Inflammatory macrophage (primary cell): Measurements from ENCODE around the gene ZCCHC2.

Source experiments
- DNase-seq, 2 donors: peaks; one replicate each; pipeline ENCODE4 v3.0.0-alpha.2; 2020 to 2022

Gene ZCCHC2

DNA sequence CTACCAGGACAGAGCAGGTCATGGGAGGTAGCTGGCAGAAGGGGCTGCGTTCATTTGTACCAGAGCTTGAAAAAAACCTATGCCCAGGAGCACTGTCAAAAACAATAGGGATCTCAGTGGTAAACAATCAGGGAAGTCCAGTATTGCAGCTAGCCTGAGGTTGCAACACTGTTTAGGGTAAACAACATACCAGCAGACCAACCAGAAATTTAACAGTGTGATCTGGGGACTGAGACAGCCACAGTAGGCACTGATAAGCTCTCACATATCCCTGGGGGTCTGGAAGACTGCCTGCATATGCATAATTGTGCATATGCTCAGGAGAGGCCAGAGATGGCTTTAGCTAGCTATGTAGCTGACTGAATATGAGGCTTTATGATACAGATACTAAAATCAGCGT lies 12.0 kb upstream of the ZCCHC2 start:
- peak; percentile 54 to 73 for DNase-seq

DNA sequence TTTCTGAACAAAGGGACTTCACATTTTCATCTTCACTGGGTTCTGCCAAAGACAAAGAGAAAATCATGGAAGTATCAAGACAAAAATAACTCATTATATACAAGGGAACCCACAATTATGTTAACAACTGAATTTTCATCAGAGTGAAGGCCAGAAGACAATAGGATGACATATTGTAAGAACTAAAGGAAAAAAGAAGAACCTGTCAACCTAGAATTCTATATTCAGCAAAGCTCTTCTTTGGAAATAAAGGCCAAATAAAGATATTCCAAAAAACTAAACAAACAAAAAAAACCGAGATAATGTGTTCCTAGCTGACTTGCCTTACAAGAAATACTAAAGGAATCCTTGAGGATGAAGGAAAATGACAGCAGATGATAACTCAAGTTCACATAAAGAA lies 10.3 kb upstream of the ZCCHC2 start:
- DNase-seq, result no peak

DNA sequence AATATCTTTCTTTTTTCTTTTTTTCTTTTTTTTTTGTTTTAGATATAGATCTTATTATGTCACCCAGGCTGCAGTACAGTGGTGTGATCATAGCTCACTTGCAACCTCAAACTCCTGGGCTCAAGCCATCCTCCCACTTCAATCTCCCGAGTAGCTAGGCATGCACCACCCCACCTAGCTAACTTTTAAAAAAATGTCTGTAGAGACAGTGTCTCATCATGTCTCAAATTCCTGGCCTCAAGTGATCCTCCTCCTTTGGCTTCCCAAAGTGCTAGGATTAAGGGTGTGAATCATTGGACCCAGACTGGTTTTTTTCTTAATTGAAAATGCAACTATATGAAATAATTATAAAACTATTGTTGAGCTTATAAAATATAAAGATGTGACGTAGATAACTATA lies 9.8 kb upstream of the ZCCHC2 start:
- DNase-seq, result no peak

DNA sequence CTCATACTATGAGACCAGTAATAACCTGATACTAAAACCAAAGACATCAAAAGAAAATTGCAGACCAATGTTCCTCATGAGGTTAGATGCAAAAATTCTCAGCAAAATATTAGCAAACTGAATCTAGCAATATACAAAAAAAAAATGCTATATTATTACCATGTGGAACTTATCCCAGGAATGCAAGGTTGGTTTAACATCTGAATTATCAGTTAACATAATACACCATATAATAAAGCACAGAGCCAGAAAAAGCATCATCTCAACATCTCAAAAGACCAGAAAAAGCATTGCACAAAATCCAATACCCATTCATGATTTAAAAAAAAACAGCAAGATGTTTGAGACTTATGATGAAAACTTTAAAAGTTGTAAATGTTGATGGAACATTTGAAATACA lies 8.3 kb upstream of the ZCCHC2 start:
- DNase-seq, result no peak

DNA sequence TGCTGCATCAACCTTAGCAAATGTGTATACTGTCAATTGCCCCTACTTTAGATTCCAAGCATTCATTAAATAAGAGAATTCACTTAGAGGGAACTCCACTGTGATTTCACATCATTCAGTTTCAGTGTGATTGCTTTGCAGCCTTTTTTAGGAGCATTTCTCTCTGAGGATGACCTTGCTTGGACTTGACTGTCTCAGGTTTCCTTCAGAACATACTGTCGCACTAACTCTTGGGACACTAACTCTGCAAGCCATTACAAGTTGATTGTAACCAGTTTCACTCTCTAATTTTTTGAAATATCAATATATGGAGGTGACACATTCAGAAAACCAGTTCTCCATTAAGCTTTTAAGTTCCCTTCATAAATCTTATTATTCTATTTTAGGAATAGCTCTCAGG lies 6.6 kb upstream of the ZCCHC2 start:
- no peak for DNase-seq

DNA sequence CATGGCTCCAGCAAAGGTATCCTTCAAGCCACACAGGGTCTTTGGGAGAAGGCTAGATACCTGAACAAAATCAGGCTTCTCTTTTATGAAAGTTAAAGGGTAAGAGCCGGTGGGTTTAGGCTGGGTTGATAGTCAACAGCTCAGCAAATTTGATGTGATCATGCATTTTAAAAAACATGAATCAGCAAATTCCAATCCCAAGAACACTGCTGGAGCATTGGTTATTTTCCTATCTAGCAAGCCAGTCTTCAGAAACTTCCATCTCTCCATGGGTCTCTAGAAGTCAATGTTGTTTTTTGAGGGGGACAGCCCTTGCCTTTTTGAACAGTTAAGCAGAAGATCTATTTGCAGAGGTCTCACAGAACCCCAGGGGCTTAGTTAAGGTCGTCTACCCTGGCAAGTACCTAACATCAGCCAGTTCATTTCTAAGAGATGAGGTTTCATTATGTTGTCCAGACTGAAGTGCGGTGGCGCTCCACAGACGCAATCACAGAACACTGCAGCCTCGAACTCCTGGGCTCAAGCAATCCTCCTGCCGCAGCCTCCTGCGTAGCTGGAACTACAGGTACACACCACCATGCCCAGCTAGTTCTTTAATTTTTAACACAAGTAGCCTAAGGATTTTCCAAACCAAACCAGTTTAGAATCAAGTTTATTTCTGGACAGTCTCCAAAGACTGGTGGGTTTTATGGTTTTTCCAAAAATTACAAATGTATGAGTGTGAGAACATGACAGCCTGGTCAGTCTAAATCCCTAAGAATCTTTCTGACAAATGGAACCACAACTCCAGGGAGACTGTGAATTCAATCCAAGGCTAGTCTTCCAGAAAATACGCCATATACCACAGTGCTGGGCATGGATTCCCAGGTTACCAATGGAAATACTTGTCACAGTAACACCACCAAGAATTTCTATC lies 4.1 kb upstream of the ZCCHC2 start:
- no peak for DNase-seq

DNA sequence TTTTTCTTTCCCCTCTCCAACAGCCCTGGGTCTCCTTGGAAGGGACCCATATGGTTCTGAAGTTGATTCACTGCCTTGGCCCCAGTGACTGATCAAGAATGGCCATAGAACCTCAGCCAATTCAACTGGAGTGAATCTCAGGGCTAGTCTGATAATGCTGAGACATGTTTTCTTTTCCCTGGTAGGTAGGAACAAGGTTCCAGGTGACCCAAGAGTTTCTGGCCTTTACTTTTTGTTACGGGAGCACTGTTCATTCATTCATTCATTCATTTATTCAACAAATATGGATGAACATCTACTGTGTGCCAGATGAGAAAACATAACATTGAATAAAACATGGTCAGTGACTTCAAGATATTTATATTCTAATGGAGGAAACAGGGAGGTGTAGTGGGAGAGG lies 3.1 kb upstream of the ZCCHC2 start:
- DNase-seq, result no peak

DNA sequence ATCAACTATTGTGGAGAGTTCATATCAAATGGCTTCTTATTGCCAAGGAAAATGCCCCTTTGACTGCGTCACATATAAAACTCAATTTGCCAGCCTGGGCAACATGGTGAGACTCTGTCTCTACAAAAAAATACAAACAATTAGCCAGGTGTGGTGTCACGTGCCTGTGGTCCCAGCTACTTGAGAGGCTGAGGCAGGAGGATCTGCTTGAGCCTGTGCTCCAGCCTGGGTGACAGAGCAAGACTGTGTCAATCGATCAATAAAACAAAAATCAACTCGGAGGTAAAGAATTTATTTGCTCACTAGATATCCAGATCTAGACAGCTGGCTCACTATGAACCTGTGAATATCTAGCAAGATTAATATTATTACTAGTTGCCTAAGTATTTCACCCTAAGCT lies 1.7 kb upstream of the ZCCHC2 start:
- DNase-seq, result no peak

DNA sequence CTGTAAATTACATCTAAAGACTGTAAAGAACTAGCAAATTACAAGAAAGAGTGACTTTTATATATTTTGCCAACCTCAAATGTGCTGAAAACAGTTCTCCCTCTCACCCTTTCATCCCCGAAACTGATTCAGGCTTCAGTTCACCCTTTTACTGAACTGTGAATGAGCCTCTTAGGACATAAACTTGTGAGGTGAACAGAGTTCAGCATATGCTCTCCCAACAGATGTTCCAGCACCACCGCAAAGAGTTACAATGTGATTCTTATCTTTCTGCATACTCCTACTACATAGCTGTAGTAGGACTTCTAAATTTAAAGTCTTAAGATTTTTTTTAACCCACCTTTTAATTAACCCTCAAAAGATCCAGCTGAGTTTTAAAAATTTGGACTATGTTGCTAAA lies 1.2 kb upstream of the ZCCHC2 start:
- DNase-seq, result no peak

DNA sequence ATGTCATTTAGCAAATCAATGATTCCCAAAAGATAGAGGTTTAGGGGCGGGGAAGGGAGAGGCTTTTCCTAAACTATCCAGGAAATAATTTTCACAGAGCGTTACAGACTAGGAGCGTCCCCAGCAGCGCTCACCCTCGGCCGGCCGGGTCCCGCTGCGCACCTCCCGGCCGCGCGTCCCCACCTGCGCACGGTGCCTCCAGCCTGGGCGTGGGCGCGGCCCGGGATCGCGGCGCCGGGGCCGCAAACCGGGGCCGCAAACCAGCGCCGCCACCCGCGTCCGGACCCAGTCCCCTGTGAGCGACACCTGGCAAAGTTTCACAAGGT lies 684 bp upstream of the ZCCHC2 start:
- no peak for DNase-seq

DNA sequence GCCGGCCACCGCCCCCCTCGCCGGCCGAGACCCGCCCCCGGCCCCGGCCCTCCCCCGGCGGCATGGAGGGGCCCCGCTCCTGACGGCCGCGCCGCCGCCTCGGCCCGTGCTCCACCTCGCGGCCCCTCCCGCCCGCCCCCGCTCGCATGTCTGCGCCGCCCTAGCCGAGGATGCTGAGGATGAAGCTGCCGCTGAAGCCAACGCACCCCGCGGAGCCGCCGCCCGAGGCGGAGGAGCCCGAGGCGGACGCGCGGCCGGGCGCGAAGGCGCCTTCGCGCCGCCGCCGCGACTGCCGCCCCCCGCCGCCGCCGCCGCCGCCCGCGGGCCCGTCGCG lies 397 bp downstream of the ZCCHC2 start:
- DNase-seq, result no peak

DNA sequence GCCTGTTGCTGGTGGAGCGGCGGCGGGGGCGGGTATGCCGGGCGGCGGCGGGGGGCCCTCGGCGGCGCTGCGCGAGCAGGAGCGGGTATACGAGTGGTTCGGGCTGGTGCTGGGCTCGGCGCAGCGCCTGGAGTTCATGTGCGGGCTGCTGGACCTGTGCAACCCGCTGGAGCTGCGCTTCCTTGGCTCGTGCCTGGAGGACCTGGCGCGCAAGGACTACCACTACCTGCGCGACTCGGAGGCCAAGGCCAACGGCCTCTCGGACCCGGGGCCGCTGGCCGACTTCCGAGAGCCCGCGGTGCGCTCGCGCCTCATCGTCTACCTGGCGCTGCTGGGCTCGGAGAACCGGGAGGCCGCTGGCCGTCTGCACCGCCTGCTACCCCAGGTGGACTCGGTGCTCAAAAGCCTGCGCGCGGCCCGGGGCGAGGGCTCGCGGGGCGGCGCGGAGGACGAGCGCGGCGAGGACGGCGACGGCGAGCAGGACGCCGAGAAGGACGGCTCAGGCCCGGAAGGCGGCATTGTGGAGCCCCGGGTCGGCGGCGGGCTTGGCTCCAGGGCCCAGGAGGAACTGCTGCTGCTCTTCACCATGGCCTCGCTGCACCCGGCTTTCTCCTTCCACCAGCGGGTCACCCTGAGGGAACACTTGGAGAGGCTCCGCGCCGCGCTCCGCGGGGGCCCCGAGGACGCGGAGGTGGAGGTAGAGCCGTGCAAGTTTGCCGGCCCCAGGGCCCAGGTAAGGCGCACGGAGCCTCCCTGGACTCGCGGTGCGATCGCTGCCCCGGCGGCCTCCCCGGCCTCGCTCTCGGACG lies 1.0 kb downstream of the ZCCHC2 start:
- DNase-seq, result peak; percentile 23 to 48

DNA sequence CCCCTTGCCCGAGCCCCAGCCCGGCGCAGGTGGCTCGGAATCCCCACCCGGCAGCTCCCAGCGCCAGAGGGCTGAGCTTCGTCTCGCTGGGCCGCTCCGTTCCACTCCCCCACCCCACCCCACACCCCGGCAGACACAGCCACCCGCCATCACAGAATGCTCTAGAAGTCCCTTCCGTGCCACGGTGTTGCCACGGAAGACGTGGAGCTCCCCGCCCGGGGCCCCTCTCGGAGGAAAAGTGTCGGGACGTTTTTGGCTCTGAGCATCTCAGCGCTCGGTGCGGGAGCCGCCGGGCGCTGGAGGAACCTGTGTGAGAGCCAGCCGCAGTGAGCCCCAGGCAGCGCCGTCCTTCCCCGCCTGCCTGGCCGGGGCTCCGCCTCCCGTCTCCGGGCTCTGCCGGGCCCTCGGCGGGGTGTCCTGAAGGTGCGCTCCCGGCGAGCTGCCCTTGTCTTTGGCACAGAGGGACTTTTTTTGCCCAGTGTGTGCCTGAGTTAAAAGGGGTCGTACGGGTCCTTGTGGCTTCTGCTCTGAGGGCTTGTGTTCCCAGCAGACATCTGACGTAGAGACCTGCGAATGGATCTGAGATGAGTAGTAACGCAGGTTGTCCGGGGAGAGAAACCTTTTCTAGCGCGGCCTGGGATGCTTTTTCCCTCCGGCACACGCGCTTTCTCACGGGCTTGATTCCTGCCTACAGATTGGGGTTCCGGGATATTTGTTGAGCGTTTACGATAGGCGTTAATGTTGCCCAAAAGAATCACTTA lies 1.8 kb downstream of the ZCCHC2 start:
- DNase-seq, result peak; percentile 33 to 44

DNA sequence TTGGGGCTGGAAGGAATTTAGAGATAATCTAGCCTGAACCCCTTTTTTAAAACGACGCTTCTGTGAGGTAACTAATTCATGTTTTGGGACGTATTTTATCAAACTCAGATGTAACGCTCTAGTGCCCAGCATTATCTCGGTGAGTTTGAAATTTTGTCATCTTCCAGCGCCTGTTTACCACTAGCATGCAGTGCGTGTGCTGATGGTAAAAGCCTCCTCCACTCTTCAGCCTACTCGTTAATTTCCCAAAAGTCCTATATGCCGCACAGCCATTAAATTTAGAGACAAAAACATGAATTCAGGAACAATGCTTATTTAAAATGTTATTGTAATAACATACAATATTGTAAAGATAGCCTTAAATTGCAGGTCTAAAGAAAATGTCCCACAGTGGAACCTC lies 2.8 kb downstream of the ZCCHC2 start:
- no peak for DNase-seq

DNA sequence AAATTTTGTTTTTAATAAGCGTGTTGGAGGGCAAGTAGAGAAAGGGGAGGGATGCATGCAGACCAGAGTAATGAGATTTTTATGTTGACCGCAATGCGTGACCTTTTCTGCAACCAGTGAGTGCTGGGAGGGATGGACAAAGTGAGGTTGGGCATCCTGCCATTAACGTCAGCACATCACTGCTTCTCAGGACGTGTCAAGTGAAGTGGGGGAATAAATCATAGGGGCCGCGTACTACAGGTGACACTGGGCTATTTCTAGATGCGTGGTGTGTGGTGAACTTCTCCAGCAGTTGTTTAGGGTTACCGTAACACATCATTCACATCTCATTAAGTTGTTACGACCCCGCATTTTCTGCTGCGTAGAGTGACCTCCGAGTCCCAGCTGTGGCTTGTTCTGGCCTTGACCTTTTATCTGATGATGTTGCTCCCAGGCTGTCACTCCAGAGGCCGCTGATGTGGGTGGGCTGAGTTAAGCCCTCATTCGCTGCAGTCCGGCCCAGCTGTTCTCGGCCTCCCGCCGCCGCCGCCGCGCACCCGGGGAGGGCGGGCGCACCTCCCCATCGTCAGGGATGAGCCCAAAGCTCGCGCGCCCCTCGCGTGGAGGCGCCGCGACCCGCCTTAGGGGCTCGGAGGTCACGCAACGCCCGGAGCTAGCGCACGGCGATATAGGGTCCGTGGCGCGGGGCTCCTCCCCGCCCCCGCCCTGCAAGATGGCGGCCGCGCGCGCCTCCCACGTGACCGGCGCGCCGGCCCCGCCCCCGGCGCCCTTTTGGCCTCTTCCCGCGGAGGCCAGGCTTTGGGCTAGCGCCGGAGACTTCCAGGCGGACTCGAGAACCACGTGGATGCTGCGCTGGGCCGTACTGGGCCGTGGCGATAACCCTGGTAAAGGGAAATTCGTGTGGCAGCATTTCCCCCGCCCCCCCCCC lies 3.5 kb downstream of the ZCCHC2 start:
- peak; percentile 90 to 92 for DNase-seq

DNA sequence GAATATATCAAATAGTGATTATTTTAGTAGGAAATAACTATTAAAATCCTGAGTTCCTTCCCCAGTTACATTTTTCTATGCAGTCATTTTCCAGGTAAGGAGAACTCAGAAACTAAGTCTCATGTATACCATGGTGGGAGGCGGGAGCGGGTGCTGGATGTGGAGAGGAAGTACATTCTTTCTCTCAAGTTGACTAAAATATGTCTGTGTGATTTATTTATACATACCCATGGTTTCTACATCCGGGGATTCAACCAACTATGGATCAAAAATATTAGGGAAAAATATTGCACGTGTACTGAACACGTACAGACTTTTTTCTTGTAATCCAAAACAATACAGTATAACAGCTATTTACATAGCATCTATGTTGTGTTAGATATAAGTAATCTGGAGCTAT lies 6.8 kb downstream of the ZCCHC2 start:
- no peak for DNase-seq

DNA sequence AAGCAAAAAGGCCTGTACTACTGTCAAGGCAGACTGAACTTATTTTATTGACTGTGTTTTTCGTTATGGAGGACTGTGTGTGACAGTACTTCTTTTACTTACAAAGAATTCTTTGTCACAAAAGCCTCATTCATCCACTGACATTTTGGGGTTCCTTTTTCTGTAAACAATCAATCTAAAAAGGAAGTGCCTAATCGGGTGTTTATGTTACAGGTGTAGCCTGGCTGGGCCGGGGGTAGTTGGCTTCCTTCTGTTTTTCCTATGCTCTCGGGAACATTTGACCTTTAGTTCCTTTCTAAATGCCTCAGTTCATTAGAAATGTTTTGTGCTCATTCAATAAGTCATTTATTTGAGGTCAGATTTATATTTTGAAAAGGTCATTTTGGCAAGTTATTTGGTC lies 8.3 kb downstream of the ZCCHC2 start:
- no peak for DNase-seq

DNA sequence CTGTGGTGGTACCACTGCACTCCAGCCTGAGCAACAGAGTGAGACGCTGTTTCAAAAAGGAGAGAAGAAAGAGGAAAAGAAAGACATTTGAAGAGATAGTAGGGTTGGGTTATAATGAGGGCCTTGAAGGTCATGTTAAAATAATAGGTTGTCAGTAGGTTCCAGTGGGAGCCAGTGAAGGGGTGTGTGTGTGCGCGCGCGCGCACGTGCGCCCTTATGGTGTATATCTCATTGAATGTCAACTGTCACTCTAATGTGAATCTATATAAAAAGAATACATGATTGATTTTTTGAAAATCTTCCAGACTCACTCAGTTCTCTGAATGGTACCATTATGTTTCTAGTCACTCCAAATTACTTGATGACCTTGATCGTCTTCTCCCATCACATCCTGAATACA lies 9.1 kb downstream of the ZCCHC2 start:
- no peak for DNase-seq

DNA sequence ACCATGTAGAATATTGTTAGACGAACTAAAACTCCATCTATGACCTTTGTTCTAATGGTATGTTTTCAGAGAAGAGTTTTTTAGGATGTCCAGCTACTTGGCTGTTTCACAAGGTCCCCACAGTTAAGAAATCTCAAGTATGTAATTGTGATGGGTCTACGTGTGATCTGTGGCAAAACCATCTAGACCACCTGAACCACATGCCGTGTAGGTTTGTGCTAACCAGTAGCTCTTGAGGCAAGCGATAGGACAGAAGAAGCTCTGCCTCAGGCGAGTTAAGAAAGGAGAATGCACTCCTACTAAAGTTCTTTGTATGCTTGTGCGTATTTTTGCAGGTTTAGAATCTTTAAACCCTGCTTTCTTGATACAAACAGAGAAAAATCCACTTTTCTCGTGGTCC lies 13.2 kb downstream of the ZCCHC2 start:
- DNase-seq, result no peak

DNA sequence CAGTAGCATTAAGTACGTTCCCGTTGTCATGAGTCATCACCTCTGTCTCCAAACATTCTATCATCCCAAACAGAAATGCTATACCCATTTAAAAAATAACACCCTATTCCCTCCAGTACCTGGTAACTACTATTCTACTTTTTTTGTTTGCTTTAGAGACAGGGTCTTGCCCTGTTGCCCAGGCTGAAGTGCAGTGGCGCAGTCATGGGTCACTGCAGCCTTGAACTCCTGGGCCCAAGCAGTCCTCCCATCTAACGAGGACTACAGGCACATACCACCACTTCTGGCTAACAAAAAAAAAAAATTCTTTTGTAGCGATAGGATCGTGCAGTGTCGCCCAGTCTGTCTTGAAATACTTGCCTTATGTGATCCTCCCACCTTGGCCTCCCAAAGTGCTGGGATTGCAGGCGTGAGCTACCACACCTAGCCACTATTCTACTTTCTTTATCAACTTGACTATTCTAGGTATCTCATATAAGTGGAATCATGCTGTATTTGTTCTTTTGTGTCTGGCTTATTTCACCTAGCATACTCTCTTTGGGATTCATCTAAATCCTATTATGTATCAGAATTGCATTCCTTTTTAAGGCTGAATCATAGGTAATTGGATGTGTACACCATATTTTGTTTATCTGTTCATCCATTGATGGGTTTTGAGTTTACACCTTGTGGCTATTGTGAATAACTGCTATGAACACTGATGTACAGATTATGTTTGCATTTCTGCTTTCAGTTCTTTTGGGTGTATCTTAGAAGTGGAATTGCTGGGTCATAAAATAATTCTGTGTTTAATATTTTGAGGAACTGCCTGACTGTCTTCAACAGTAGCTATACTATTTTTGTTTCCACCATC lies 14.4 kb downstream of the ZCCHC2 start:
- DNase-seq, result peak in 1 of 2 donors; percentile 33

DNA sequence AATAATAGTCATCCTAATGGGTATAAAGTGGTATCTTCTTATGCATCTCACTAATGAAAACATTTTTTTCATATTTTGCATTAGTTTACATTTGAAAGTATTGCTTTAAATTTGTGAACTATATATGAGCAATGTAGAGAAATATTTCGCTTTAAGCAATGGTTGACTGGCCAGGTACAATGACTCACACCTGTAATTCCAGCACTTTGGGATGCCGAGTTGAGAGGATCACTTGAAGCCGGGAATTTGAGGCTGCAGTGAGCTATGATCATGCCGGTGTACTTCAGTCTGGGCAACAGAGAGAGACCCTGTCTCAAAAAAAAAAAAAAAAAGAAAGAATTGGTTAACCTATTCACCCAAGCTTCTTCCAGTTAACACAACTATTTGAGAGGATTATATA lies 15.1 kb downstream of the ZCCHC2 start:
- DNase-seq, result no peak
